Small intestine (tissue), 7 donors: ENCODE measurements around the gene NOL9. TPM values are rescaled to one million over a fixed set of nuclear protein-coding genes. Genes with fewer than 3 reads are reported as not detected.
"Not testable (repeated sequence)": the region's sequence is repeated elsewhere in the genome, so short reads cannot be mapped to it uniquely, and the experiment has no call there.

Source experiments
- DNase-seq, 2 donors: peaks; one replicate each; pipeline versions ENCODE4 v3.0.0 to v3.0.0-alpha.2; 2013
- FAIRE-seq: peaks from 2 replicates; lab custom pipeline; 2012; peaks lifted over from hg19 to GRCh38; lab: Jason Lieb, UNC
- H3K27ac ChIP-seq, 3 donors: one replicate each; pipeline ENCODE4 v1.5.1; 2013; ENCODE audit warnings: low read length in 2 of 3, mild to moderate bottlenecking in 2 of 3, control low read depth in 1 of 3, inconsistent platforms in 1 of 3, low read depth in 1 of 3, moderate library complexity in 1 of 3
- H3K27me3 ChIP-seq, 3 donors: one replicate each; pipeline ENCODE4 v1.6.1; 2013; ENCODE audit warnings: low read length in 3 of 3, inconsistent platforms in 1 of 3; ENCODE audit not compliant: control insufficient read depth in 3 of 3, insufficient read depth in 3 of 3
- H3K36me3 ChIP-seq, 3 donors: one replicate each; pipeline ENCODE4 v1.6.1; 2013; ENCODE audit warnings: low read length in 3 of 3, inconsistent platforms in 1 of 3, low read depth in 1 of 3, mild to moderate bottlenecking in 1 of 3, moderate library complexity in 1 of 3; ENCODE audit not compliant: control insufficient read depth in 3 of 3, insufficient read depth in 2 of 3
- H3K4me1 ChIP-seq, 3 donors: one replicate each; pipeline ENCODE4 v1.6.1; 2013; ENCODE audit warnings: low read length in 2 of 3, inconsistent platforms in 1 of 3, low read depth in 1 of 3, mild to moderate bottlenecking in 1 of 3, moderate library complexity in 1 of 3; ENCODE audit not compliant: control insufficient read depth in 3 of 3, insufficient read depth in 2 of 3
- H3K4me3 ChIP-seq, 3 donors: one replicate each; pipeline ENCODE4 v1.5.1; 2013; ENCODE audit warnings: low read length in 3 of 3, control low read depth in 1 of 3, inconsistent platforms in 1 of 3, low read depth in 1 of 3, mild to moderate bottlenecking in 1 of 3, moderate library complexity in 1 of 3
- H3K9me3 ChIP-seq, 2 donors: one replicate each; pipeline ENCODE4 v1.6.1; 2013; ENCODE audit warnings: low read depth in 1 of 2, low read length in 1 of 2; ENCODE audit not compliant: control insufficient read depth in 2 of 2, insufficient read depth in 1 of 2
- WGBS, 3 donors: extraction: QIAGEN DNeasy Blood & Tissue Kit; methylation state at CpG; one replicate each; pipeline ENCODE4 v1.1.7; 2013; 5-methylcytosine and 5-hydroxymethylcytosine counted together
- polyA plus RNA-seq, 4 donors: library from polyadenylated mRNA; stranded (reverse) in 3 of 4; unstranded in 1 of 4; fragments of 200-250 nt in 3 of 4; fragments of 120-200 nt in 1 of 4; gene quantifications; one replicate each; pipeline versions ENCODE4 v1.2.1 to v1.2.3, GENCODE V29; 2013
- donor health status: healthy with polysubstance abuse.
- donor health status: control.
- donor health status: control.
- donor health status: Bipolar disorder and iron deficiency.
- donor health status: healthy.

The NOL9 gene
- polyA plus RNA-seq, 4 donors = 1.6 to 12.1 (median 3.9) TPM

GRCh38 chr1:6599991-6600390, 45.7 kb upstream of the NOL9 start:
- H3K27me3 ChIP-seq, H3K9me3 ChIP-seq, DNase-seq, FAIRE-seq: not testable (repeated sequence)
- Histone ChIP-seq H3K4me3 (peak overlapping the region in 2 of 3 donors; percentile 72 to 89), H3K4me1 (peaks cover 0 to 22% (median 3%) of the 10 kb centered on the region in 3 donors), H3K36me3 (peaks cover 4 to 47% (median 5%) of the 10 kb centered on the region in 3 donors), H3K27ac (peak overlapping the region in 1 of 3 donors; percentile 95)
- WGBS, 3 donors = 45 to 61% (median 60%) methylated on average over 8 of the region's 8 CpGs

GRCh38 chr1:6599141-6599975, 45.0 kb upstream of the NOL9 start:
- peaks cover 4 to 52% (median 5%) of the 10 kb centered on the region in 3 donors for H3K36me3 ChIP-seq
- peaks cover 0 to 20% (median 3%) of the 10 kb centered on the region in 3 donors for H3K4me1 ChIP-seq
- H3K27ac ChIP-seq = peak overlapping the region in 1 of 3 donors; percentile 45
- DNase-seq = peak in 1 of 2 donors; percentile 39
- peak overlapping the region in 1 of 3 donors; percentile 24 for H3K4me3 ChIP-seq
- FAIRE-seq = no peak
- no peaks in the 10 kb centered on the region for H3K27me3 ChIP-seq
- 70 to 81% (median 80%) methylated on average over 31 of the region's 31 CpGs for WGBS, 3 donors
- H3K9me3 ChIP-seq = no peaks in the 10 kb centered on the region

GRCh38 chr1:6597777-6598131, 43.4 kb upstream of the NOL9 start:
- DNase-seq (no peak), FAIRE-seq (no peak)
- 89 to 93% (median 93%) methylated on average over 6 of the region's 6 CpGs for WGBS, 3 donors
- H3K4me3 ChIP-seq = no peak overlapping the region
- peaks cover 0 to 10% (median 2%) of the 10 kb centered on the region in 3 donors for H3K4me1 ChIP-seq
- H3K27me3 ChIP-seq = no peaks in the 10 kb centered on the region
- H3K9me3 ChIP-seq = no peaks in the 10 kb centered on the region
- H3K36me3 ChIP-seq = peaks cover 4 to 68% (median 8%) of the 10 kb centered on the region in 3 donors
- no peak overlapping the region for H3K27ac ChIP-seq

DNA sequence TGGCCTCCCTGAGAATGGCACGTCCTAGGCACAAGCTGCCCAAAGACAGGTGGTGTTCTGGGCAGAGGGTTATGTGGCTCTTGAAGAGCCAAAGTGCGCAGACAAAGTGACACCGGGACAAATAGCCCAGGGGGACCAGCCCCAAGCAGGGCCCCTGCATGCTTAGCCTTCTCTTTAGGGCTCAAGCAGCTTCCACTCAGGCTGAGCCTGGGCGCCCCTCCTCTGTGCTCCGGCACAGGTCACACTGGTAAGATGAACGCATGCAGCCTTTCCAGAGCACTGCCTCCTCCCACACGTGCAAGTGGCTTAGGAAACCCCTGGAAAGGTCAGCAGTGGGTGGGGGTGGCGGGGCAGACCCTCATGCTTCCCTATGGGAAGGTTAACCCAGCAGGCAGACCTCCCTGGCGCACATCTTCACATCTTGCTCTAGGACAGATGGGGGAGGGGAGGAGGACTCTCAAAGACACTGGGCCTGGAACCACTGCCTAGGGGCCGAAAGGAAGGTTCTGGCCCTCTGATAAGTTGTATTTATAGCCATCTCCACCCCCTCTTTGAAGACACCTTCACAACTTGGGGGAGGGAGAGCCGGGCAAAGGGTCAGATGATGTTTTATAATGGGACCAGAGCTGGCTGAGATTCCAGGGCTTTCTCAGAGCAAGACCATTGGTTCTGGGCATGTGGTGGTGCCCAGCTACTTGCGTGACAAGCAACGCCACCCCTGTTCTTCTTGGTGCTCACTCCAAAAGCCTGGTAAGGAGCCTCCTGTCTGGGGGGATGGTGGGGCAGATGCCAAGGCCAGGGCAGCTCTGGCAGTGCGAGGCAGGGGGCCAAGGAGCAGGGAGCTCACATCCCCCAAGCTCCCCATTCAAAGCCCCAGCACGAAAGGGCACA, 42.8 kb upstream of the NOL9 start:
- WGBS, 3 donors = 80 to 84% (median 80%) methylated on average over 15 of the region's 15 CpGs
- peaks cover 4 to 74% (median 8%) of the 10 kb centered on the region in 3 donors for H3K36me3 ChIP-seq
- no peaks in the 10 kb centered on the region for H3K9me3 ChIP-seq
- no peak for DNase-seq
- no peak overlapping the region for H3K27ac ChIP-seq
- FAIRE-seq = no peak
- H3K4me3 ChIP-seq = no peak overlapping the region
- H3K4me1 ChIP-seq = peaks cover 0 to 10% (median 2%) of the 10 kb centered on the region in 3 donors
- H3K27me3 ChIP-seq = no peaks in the 10 kb centered on the region

DNA sequence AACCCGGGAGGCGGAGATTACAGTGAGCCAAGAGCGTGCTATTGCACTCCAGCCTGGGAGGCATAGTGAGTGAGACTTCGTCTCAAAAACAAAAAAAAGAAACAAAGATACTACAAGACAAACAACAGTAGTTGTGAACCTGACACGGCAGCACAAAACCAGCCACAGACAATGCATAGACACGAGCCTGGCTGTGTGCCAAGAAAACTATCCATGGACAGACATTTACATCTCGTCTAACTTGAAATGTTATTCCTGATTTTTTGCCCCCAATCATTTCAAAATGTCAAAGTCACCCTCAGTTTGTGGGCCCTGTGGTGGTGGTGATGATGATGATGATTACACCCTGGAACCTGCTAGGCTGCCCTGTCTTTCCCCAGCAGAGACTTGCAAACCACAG, 42.0 kb upstream of the NOL9 start:
- Histone ChIP-seq H3K4me1 (peaks cover 0 to 10% (median 2%) of the 10 kb centered on the region in 3 donors), H3K36me3 (peaks cover 4 to 81% (median 8%) of the 10 kb centered on the region in 3 donors), H3K27ac (no peak overlapping the region), H3K27me3 (no peaks in the 10 kb centered on the region), H3K9me3 (no peaks in the 10 kb centered on the region), H3K4me3 (no peak overlapping the region)
- FAIRE-seq = no peak
- DNase-seq = no peak
- WGBS, 3 donors = 67 to 72% (median 70%) methylated on average over 7 of the region's 7 CpGs

DNA sequence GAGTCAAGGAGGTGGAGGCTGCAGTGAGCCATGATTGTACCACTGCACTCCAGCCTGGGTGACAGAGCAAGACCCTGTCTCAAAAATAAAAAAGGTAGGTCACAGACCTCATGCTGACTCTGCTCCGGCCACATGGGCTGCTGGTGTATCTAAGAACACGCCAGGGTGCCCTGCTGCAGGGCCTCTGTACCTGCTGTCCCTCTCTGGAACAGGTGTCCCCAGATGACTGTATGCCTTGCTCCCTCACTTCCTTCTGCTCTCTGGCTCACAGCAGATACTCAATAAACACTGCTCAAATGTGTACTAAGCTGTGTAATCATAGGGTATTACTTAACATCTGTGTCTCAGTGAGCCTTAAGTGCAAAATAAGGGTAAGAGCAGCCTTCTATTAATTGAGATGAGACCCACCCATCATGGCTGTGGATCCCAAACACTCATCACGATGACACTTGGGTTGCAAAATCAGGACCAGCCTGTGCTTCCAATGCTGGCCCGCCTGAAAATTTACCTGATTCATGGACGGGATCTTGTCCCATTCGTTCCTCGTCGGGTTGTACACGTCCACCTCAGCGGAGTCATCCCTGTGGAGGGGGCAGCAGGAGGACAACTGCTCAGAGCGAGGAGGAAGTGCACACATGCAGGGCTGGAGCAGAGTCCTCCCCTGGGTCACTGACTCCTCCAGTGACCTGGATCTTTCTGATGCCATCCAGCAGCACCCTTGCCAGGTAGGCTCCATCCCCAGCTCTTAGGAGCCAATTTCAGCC, 40.8 kb upstream of the NOL9 start:
- no peaks in the 10 kb centered on the region for H3K9me3 ChIP-seq
- WGBS, 3 donors = 88 to 95% (median 93%) methylated on average over 11 of the region's 11 CpGs
- DNase-seq (no peak), FAIRE-seq (no peak)
- no peak overlapping the region for H3K4me3 ChIP-seq
- no peaks in the 10 kb centered on the region for H3K27me3 ChIP-seq
- no peak overlapping the region for H3K27ac ChIP-seq
- H3K36me3 ChIP-seq = peaks cover 7 to 90% (median 8%) of the 10 kb centered on the region in 3 donors
- H3K4me1 ChIP-seq = peaks cover 0 to 7% (median under 1%) of the 10 kb centered on the region in 3 donors

- DNase-seq (no peak), FAIRE-seq (no peak)
- Histone ChIP-seq H3K9me3 (no peaks in the 10 kb centered on the region), H3K27ac (no peak overlapping the region), H3K27me3 (no peaks in the 10 kb centered on the region), H3K4me1 (no peaks in the 10 kb centered on the region), H3K4me3 (no peak overlapping the region), H3K36me3 (peaks cover 10 to 94% (median 11%) of the 10 kb centered on the region in 3 donors)
- 96 to 97% (median 96%) methylated on average over 15 of the region's 15 CpGs for WGBS, 3 donors
These were observed 39.5 kb upstream of the NOL9 start for GRCh38 chr1:6593810-6594209.
